GM12892 (cell line): ENCODE measurements around the gene HSPB2.

ENCODE experiments used
- POLR2AphosphoS5 ChIP-seq: IDR thresholded peaks from 2 replicates; pipeline ENCODE4 v1.6.1; 2011; ENCODE audit warnings: low read depth, low read length, control low read depth
- TAF1 ChIP-seq: IDR thresholded peaks from 2 replicates; pipeline ENCODE4 v1.6.1; 2011; ENCODE audit warnings: low read depth, mild to moderate bottlenecking, control low read depth, low read length, borderline replicate concordance

DNA sequence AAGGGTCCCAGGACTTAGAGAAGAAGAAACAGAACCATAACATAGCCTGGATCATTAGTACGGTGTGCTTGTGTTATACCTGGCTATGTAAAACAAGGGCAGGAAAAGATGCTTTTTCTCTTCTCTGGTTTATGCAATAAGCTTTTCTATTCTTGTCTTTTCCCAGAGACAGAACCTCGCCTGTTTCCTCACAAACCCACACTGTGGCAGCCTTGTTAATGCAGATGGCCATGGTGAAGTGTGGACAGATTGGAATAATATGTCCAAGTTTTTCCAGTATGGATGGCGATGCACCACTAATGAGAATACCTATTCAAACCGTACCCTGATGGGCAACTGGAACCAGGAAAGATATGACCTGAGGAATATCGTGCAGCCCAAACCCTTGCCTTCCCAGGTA, 30.3 kb upstream of the HSPB2 start:
- no peak for TF ChIP-seq POLR2AphosphoS5
- no peak for TF ChIP-seq TAF1
